SK-N-SH treated with all-trans-retinoic acid at 6 μM for 48 hours (cell line): ENCODE measurements around the gene PTPRT.

Experiments used
- ATAC-seq: fragments of 200-7000 bp; cut with Tn5 transposase; 3 replicates; pipeline ENCODE4 v1.9.1; 2020; ENCODE audit warnings: mild to moderate bottlenecking, moderate library complexity
- ARNTL ChIP-seq: fragments of 450-650 bp; formaldehyde crosslinking; IDR thresholded peaks from 2 replicates; pipeline ENCODE4 v1.5.0; 2020; ENCODE audit warnings: low read depth, mild to moderate bottlenecking, moderate library complexity, borderline replicate concordance
- BACH2 ChIP-seq: fragments of 250-450 bp; sonication (Bioruptor Pico); IDR thresholded peaks from 2 replicates; pipeline ENCODE4 v1.9.0; 2021; ENCODE audit warnings: mild to moderate bottlenecking, borderline replicate concordance
- CSDC2 ChIP-seq: fragments of 250-450 bp; sonication (Bioruptor Pico); IDR thresholded peaks from 2 replicates; pipeline ENCODE4 v1.5.0; 2020; ENCODE audit warnings: mild to moderate bottlenecking, moderate library complexity
- ESRRG ChIP-seq: fragments of 250-450 bp; sonication (Bioruptor Pico); IDR thresholded peaks from 2 replicates; pipeline ENCODE4 v1.6.1; 2021; ENCODE audit warnings: mild to moderate bottlenecking
- GLIS3 ChIP-seq: fragments of 250-450 bp; sonication (Bioruptor Pico); IDR thresholded peaks from 2 replicates; pipeline ENCODE4 v1.5.0; 2020; ENCODE audit warnings: mild to moderate bottlenecking, moderate library complexity
- ISL1 ChIP-seq: fragments of 250-450 bp; sonication (Bioruptor Pico); IDR thresholded peaks from 2 replicates; pipeline ENCODE4 v2.1.2; 2022; ENCODE audit warnings: mild to moderate bottlenecking, moderate library complexity
- OSR1 ChIP-seq: fragments of 250-450 bp; sonication (Bioruptor Pico); IDR thresholded peaks from 2 replicates; pipeline ENCODE4 v1.8.0; 2022; ENCODE audit warnings: moderate library complexity, mild to moderate bottlenecking, inconsistent platforms
- PATZ1 ChIP-seq: fragments of 250-450 bp; sonication (Bioruptor Pico); IDR thresholded peaks from 2 replicates; pipeline ENCODE4 v1.8.0; 2020; ENCODE audit warnings: mild to moderate bottlenecking, moderate library complexity, borderline replicate concordance
- PPARA ChIP-seq: fragments of 250-450 bp; sonication (Bioruptor Pico); IDR thresholded peaks from 2 replicates; pipeline ENCODE4 v1.5.0; 2020; ENCODE audit warnings: mild to moderate bottlenecking, borderline replicate concordance
- RARB ChIP-seq: fragments of 250-450 bp; sonication (Bioruptor Pico); IDR thresholded peaks from 2 replicates; pipeline ENCODE4 v1.8.0; 2021; ENCODE audit warnings: mild to moderate bottlenecking, moderate library complexity
- SNAI2 ChIP-seq: fragments of 250-450 bp; sonication (Bioruptor Pico); IDR thresholded peaks from 2 replicates; pipeline ENCODE4 v1.5.0; 2020; ENCODE audit warnings: mild to moderate bottlenecking, moderate library complexity
- TCF4 ChIP-seq: fragments of 250-450 bp; sonication (Bioruptor Pico); IDR thresholded peaks from 2 replicates; pipeline ENCODE4 v1.8.0; 2021; ENCODE audit warnings: mild to moderate bottlenecking, moderate library complexity, borderline replicate concordance
- TOX ChIP-seq: fragments of 250-450 bp; sonication (Bioruptor Pico); IDR thresholded peaks from 2 replicates; pipeline ENCODE4 v1.8.0; 2021; ENCODE audit warnings: mild to moderate bottlenecking, moderate library complexity, borderline replicate concordance
- ZC3H10 ChIP-seq: fragments of 250-450 bp; sonication (Bioruptor Pico); IDR thresholded peaks from 2 replicates; pipeline ENCODE4 v1.5.1; 2021; ENCODE audit warnings: mild to moderate bottlenecking, moderate library complexity
- ZFP3 ChIP-seq: fragments of 250-450 bp; sonication (Bioruptor Pico); IDR thresholded peaks from 2 replicates; pipeline ENCODE4 v1.5.0; 2020; ENCODE audit warnings: mild to moderate bottlenecking, moderate library complexity
- ZNF565 ChIP-seq: fragments of 450-650 bp; formaldehyde crosslinking; conservative IDR thresholded peaks from 2 replicates; pipeline ENCODE4 v1.5.0; 2020; ENCODE audit warnings: low read depth, mild to moderate bottlenecking, moderate library complexity
- ZNF70 ChIP-seq: fragments of 450-650 bp; formaldehyde crosslinking; IDR thresholded peaks from 2 replicates; pipeline ENCODE4 v1.5.0; 2020; ENCODE audit warnings: mild to moderate bottlenecking, moderate library complexity
- ZNF8 ChIP-seq: fragments of 450-650 bp; formaldehyde crosslinking; IDR thresholded peaks from 2 replicates; pipeline ENCODE4 v1.5.0; 2020; ENCODE audit warnings: mild to moderate bottlenecking, moderate library complexity
- TF ChIP-seq, protein P1 (sequence below): fragments of 250-450 bp; sonication (Bioruptor Pico); IDR thresholded peaks from 2 replicates; pipeline ENCODE4 v1.5.1; 2020; ENCODE audit warnings: low read depth, mild to moderate bottlenecking, moderate library complexity
- TF ChIP-seq, protein P2 (sequence below): fragments of 250-450 bp; sonication (Bioruptor Pico); IDR thresholded peaks from 2 replicates; pipeline ENCODE4 v1.8.0; 2021; ENCODE audit warnings: low read depth, mild to moderate bottlenecking, moderate library complexity, borderline replicate concordance
- TF ChIP-seq, protein P3 (sequence below): fragments of 250-450 bp; sonication (Bioruptor Pico); IDR thresholded peaks from 2 replicates; pipeline ENCODE4 v1.5.1; 2021; ENCODE audit warnings: mild to moderate bottlenecking, moderate library complexity

Gene PTPRT

DNA sequence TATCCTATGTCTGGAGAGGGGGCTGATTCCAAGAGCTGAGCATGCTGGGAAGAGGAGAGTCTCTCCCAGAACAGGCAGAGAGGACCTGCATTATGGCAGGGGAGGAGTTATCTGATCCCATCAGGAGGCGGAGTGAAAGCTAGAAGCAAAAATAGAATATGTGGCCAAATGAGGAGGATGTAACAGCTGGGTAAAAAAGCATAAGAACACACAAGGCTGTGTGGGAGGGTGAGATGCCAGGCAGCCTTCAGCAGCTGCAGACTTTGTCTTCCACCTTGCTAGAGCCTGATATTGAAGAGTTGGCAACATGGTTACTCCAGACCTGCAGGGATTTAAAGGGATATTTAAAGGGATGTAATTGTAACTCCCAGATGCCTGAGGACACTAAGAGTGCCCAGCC lies 167.1 kb downstream of the PTPRT start (continued):
- TF ChIP-seq GLIS3 (no peak), BACH2 (CRISPR knock-in tag) (no peak), SNAI2 (CRISPR knock-in tag) (no peak), ARNTL (no peak)

- ATAC-seq: no peak
- TF ChIP-seq ZNF8 (no peak), TCF4 (CRISPR knock-in tag) (no peak), ARNTL (no peak), CSDC2 (CRISPR knock-in tag) (no peak), ZC3H10 (CRISPR knock-in tag) (no peak), ZNF565 (CRISPR knock-in tag) (no peak), PATZ1 (CRISPR knock-in tag) (no peak), ISL1 (CRISPR knock-in tag) (no peak), ZNF70 (CRISPR knock-in tag) (no peak), OSR1 (CRISPR knock-in tag) (no peak), ESRRG (CRISPR knock-in tag) (no peak), TOX (no peak), SNAI2 (CRISPR knock-in tag) (no peak)
- TF ChIP-seq, protein P1, sequence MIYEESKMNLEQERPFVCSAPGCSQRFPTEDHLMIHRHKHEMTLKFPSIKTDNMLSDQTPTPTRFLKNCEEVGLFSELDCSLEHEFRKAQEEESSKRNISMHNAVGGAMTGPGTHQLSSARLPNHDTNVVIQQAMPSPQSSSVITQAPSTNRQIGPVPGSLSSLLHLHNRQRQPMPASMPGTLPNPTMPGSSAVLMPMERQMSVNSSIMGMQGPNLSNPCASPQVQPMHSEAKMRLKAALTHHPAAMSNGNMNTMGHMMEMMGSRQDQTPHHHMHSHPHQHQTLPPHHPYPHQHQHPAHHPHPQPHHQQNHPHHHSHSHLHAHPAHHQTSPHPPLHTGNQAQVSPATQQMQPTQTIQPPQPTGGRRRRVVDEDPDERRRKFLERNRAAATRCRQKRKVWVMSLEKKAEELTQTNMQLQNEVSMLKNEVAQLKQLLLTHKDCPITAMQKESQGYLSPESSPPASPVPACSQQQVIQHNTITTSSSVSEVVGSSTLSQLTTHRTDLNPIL (CRISPR knock-in tag): no peak
- TF ChIP-seq, protein P2, sequence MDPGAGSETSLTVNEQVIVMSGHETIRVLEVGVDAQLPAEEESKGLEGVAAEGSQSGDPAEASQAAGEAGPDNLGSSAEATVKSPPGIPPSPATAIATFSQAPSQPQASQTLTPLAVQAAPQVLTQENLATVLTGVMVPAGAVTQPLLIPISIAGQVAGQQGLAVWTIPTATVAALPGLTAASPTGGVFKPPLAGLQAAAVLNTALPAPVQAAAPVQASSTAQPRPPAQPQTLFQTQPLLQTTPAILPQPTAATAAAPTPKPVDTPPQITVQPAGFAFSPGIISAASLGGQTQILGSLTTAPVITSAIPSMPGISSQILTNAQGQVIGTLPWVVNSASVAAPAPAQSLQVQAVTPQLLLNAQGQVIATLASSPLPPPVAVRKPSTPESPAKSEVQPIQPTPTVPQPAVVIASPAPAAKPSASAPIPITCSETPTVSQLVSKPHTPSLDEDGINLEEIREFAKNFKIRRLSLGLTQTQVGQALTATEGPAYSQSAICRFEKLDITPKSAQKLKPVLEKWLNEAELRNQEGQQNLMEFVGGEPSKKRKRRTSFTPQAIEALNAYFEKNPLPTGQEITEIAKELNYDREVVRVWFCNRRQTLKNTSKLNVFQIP: no peak
- TF ChIP-seq, all 23 proteins: peak for 0
Observed at GRCh38 chr20:43022081-43022480, 167.6 kb downstream of the PTPRT start.

GRCh38 chr20:43017241-43018030 lies 172.3 kb downstream of the PTPRT start:
- no peak for ATAC-seq
- TF ChIP-seq RARB (CRISPR knock-in tag): no peak
- TF ChIP-seq PATZ1 (CRISPR knock-in tag): no peak

- ATAC-seq: no peak
- TF ChIP-seq, protein P3, sequence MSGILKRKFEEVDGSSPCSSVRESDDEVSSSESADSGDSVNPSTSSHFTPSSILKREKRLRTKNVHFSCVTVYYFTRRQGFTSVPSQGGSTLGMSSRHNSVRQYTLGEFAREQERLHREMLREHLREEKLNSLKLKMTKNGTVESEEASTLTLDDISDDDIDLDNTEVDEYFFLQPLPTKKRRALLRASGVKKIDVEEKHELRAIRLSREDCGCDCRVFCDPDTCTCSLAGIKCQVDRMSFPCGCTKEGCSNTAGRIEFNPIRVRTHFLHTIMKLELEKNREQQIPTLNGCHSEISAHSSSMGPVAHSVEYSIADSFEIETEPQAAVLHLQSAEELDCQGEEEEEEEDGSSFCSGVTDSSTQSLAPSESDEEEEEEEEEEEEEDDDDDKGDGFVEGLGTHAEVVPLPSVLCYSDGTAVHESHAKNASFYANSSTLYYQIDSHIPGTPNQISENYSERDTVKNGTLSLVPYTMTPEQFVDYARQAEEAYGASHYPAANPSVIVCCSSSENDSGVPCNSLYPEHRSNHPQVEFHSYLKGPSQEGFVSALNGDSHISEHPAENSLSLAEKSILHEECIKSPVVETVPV (CRISPR knock-in tag): no peak
- TF ChIP-seq, protein P1 (CRISPR knock-in tag): no peak
- TF ChIP-seq RARB (CRISPR knock-in tag): no peak
- TF ChIP-seq BACH2 (CRISPR knock-in tag): no peak
- no peak for TF ChIP-seq TCF4 (CRISPR knock-in tag)
- no peak for TF ChIP-seq ZNF8
- TF ChIP-seq ZFP3: no peak
- TF ChIP-seq, protein P2: no peak
- no peak for TF ChIP-seq ZC3H10 (CRISPR knock-in tag)
- TF ChIP-seq ESRRG (CRISPR knock-in tag): no peak
- no peak for TF ChIP-seq ARNTL
- no peak for TF ChIP-seq GLIS3
- no peak for TF ChIP-seq ZNF565 (CRISPR knock-in tag)
- TF ChIP-seq PPARA (CRISPR knock-in tag): no peak
- no peak for TF ChIP-seq SNAI2 (CRISPR knock-in tag)
- TF ChIP-seq CSDC2 (CRISPR knock-in tag): no peak
- TF ChIP-seq PATZ1 (CRISPR knock-in tag): no peak
- no peak for TF ChIP-seq OSR1 (CRISPR knock-in tag)
- no peak for TF ChIP-seq ZNF70 (CRISPR knock-in tag)
Observed at GRCh38 chr20:43016257-43016656, 173.4 kb downstream of the PTPRT start.
